ENCODE measurements around the gene ABLIM1. TPM values are rescaled to one million over a fixed set of nuclear protein-coding genes. Genes with fewer than 3 reads are reported as not detected.
A peak's percentile ranks its signal among the peaks of the same experiment; 100 is the strongest.

ABLIM1 gene
- total and polyA plus RNA-seq, 2 donors (not counting 1 experiment from before 2014, with no cell fraction given) = 5.3 to 13.6 TPM

GRCh38 chr10:114631666-114632417 is 26.2 kb downstream of the ABLIM1 start:
- no peak for TF ChIP-seq CTCF (conservative IDR thresholded peaks at IDR 0.05 in 1 of 2, IDR thresholded peaks at IDR 0.05 in 1 of 2; ENCODE audit: low read depth in 1 of 2, low read length in 2 of 2)
- no peak for TF ChIP-seq EZH2 (IDR thresholded peaks at IDR 0.05; ENCODE audit: low read length, missing control alignments)
- H3K27ac ChIP-seq (ENCODE audit: insufficient read depth, low read length) = peak overlapping the region; percentile 9

GRCh38 chr10:114631090-114631665 is 26.9 kb downstream of the ABLIM1 start:
- no peak for DNase-seq (ENCODE audit: low read depth in 2 of 2)
- TF ChIP-seq EZH2 (IDR thresholded peaks at IDR 0.05; ENCODE audit: low read length, missing control alignments) (no peak), CTCF (conservative IDR thresholded peaks at IDR 0.05 in 1 of 2, IDR thresholded peaks at IDR 0.05 in 1 of 2; ENCODE audit: low read depth in 1 of 2, low read length in 2 of 2) (no peak)
- Histone ChIP-seq H3K4me1 (ENCODE audit: control insufficient read depth, extremely low read depth, insufficient read depth, low read length) (peaks cover 23% of the 10 kb centered on the region), H3K27me3 (ENCODE audit: control insufficient read depth, insufficient read depth, low read length) (no peaks in the 10 kb centered on the region), H2AFZ (ENCODE audit: low read length) (peak overlapping the region; percentile 66), H3K79me2 (ENCODE audit: control insufficient read depth, insufficient read depth, low read length) (no peaks in the 10 kb centered on the region), H3K9ac (ENCODE audit: insufficient read depth, low read length) (no peak overlapping the region), H3K27ac (ENCODE audit: insufficient read depth, low read length) (no peak overlapping the region), H3K9me3 (ENCODE audit: control insufficient read depth, insufficient read depth, low read depth, low read length) (no peaks in the 10 kb centered on the region), H3K4me2 (ENCODE audit: extremely low read depth, insufficient read depth, low read length) (peak overlapping the region; percentile 90), H4K20me1 (ENCODE audit: control insufficient read depth, extremely low read depth, insufficient read depth, low read length) (no peaks in the 10 kb centered on the region), H3K36me3 (ENCODE audit: control insufficient read depth, insufficient read depth, low read length) (no peaks in the 10 kb centered on the region), H3K4me3 (replicated peaks in 1 of 4; ENCODE audit: control extremely low read depth in 1 of 4, insufficient read depth in 1 of 4, low read depth in 3 of 4, low read length in 4 of 4) (peak overlapping the region; percentile 59 to 69 (median 67))

More at GRCh38 chr10:114631666-114632417, 26.2 kb downstream of the ABLIM1 start:
- Histone ChIP-seq H3K9me3 (ENCODE audit: control insufficient read depth, insufficient read depth, low read depth, low read length) (no peaks in the 10 kb centered on the region), H3K79me2 (ENCODE audit: control insufficient read depth, insufficient read depth, low read length) (no peaks in the 10 kb centered on the region), H3K4me1 (ENCODE audit: control insufficient read depth, extremely low read depth, insufficient read depth, low read length) (peaks cover 23% of the 10 kb centered on the region), H2AFZ (ENCODE audit: low read length) (peak overlapping the region; percentile 68), H3K4me2 (ENCODE audit: extremely low read depth, insufficient read depth, low read length) (peak overlapping the region; percentile 93), H3K27me3 (ENCODE audit: control insufficient read depth, insufficient read depth, low read length) (no peaks in the 10 kb centered on the region), H3K4me3 (replicated peaks in 1 of 4; ENCODE audit: control extremely low read depth in 1 of 4, insufficient read depth in 1 of 4, low read depth in 3 of 4, low read length in 4 of 4) (peak overlapping the region; percentile 59 to 72 (median 68)), H3K9ac (ENCODE audit: insufficient read depth, low read length) (peak overlapping the region; percentile 62), H3K36me3 (ENCODE audit: control insufficient read depth, insufficient read depth, low read length) (no peaks in the 10 kb centered on the region), H4K20me1 (ENCODE audit: control insufficient read depth, extremely low read depth, insufficient read depth, low read length) (no peaks in the 10 kb centered on the region)
- peak in 1 of 2 donors; percentile 45 for DNase-seq (ENCODE audit: low read depth in 2 of 2)

GRCh38 chr10:114629824-114630730 is 28.0 kb downstream of the ABLIM1 start:
- no peak overlapping the region for H3K4me3 ChIP-seq (replicated peaks in 1 of 4; ENCODE audit: control extremely low read depth in 1 of 4, insufficient read depth in 1 of 4, low read depth in 3 of 4, low read length in 4 of 4)
- H3K27ac ChIP-seq (ENCODE audit: insufficient read depth, low read length) = no peak overlapping the region
- H3K4me2 ChIP-seq (ENCODE audit: extremely low read depth, insufficient read depth, low read length) = no peak overlapping the region
- H3K4me1 ChIP-seq (ENCODE audit: control insufficient read depth, extremely low read depth, insufficient read depth, low read length) = peaks cover 20% of the 10 kb centered on the region
- peak in 1 of 2 donors; percentile 38 for DNase-seq (ENCODE audit: low read depth in 2 of 2)
- no peak overlapping the region for H2AFZ ChIP-seq (ENCODE audit: low read length)
- no peaks in the 10 kb centered on the region for H3K79me2 ChIP-seq (ENCODE audit: control insufficient read depth, insufficient read depth, low read length)
- H3K36me3 ChIP-seq (ENCODE audit: control insufficient read depth, insufficient read depth, low read length) = no peaks in the 10 kb centered on the region
- TF ChIP-seq EZH2 (IDR thresholded peaks at IDR 0.05; ENCODE audit: low read length, missing control alignments) (no peak), CTCF (conservative IDR thresholded peaks at IDR 0.05 in 1 of 2, IDR thresholded peaks at IDR 0.05 in 1 of 2; ENCODE audit: low read depth in 1 of 2, low read length in 2 of 2) (no peak)
- H4K20me1 ChIP-seq (ENCODE audit: control insufficient read depth, extremely low read depth, insufficient read depth, low read length) = no peaks in the 10 kb centered on the region
- H3K27me3 ChIP-seq (ENCODE audit: control insufficient read depth, insufficient read depth, low read length) = no peaks in the 10 kb centered on the region
- H3K9me3 ChIP-seq (ENCODE audit: control insufficient read depth, insufficient read depth, low read depth, low read length) = no peaks in the 10 kb centered on the region
- H3K9ac ChIP-seq (ENCODE audit: insufficient read depth, low read length) = no peak overlapping the region

All from fibroblast of lung (primary cell).